HepG2 (cell line): ENCODE results near the gene REM2. TPM values are rescaled to one million over a fixed set of nuclear protein-coding genes. Genes with fewer than 3 reads are reported as not detected.
A peak's percentile ranks its signal among the peaks of the same experiment; 100 is the strongest.

Experiments used
- ARID4A ChIP-seq: sonication (generic); formaldehyde crosslinking; IDR thresholded peaks from 2 replicates; pipeline ENCODE4 v1.5.0; 2020; ENCODE audit warnings: mild to moderate bottlenecking, missing genetic modification reagents, borderline replicate concordance
- ATF7 ChIP-seq, 2 experiments: fragments of 450-650 bp in 1 of 2; sonication (generic) in 1 of 2; formaldehyde crosslinking in 1 of 2; IDR thresholded peaks; 2 replicates each; pipeline versions ENCODE4 v1.4.0 to v1.6.1; 2016 to 2020; ENCODE audit warnings: antibody characterized with exemption in 1 of 2, mild to moderate bottlenecking in 1 of 2, missing genetic modification reagents in 1 of 2
- CHD2 ChIP-seq: IDR thresholded peaks from 2 replicates; pipeline ENCODE4 v1.6.1; 2011; ENCODE audit warnings: low read depth, low read length, improper control_type of control experiment
- FOXP1 ChIP-seq, 2 experiments: fragments of 450-650 bp in 1 of 2; IDR thresholded peaks; 2 replicates each; pipeline ENCODE4 v1.6.1; 2017 to 2018; ENCODE audit warnings: antibody characterized with exemption in 1 of 2
- HDAC2 ChIP-seq: sonication (generic); formaldehyde crosslinking; IDR thresholded peaks from 2 replicates; pipeline ENCODE4 v1.4.0; 2020; ENCODE audit warnings: missing genetic modification reagents
- HES4 ChIP-seq: sonication (generic); formaldehyde crosslinking; IDR thresholded peaks from 2 replicates; pipeline ENCODE4 v1.9.0; 2021; ENCODE audit warnings: mild to moderate bottlenecking, missing genetic modification reagents, borderline replicate concordance
- IKZF1 ChIP-seq: fragments of 450-650 bp; IDR thresholded peaks from 2 replicates; pipeline ENCODE4 v1.7.1; 2016
- NCOA2 ChIP-seq: sonication (generic); formaldehyde crosslinking; IDR thresholded peaks from 2 replicates; pipeline ENCODE4 v1.8.0; 2022; ENCODE audit warnings: inconsistent platforms
- POLR2AphosphoS5 ChIP-seq: IDR thresholded peaks from 2 replicates; pipeline ENCODE4 v1.6.1; 2012; ENCODE audit warnings: low read depth, low read length
- TCF7L2 ChIP-seq: IDR thresholded peaks from 2 replicates; pipeline ENCODE4 v1.6.1; 2011; ENCODE audit warnings: mild to moderate bottlenecking, low read depth, low read length, moderate library complexity
- ZBED4 ChIP-seq: sonication (generic); formaldehyde crosslinking; IDR thresholded peaks from 2 replicates; pipeline ENCODE4 v1.4.0; 2020; ENCODE audit warnings: missing genetic modification reagents, borderline replicate concordance
- ZNF12 ChIP-seq: sonication (generic); formaldehyde crosslinking; IDR thresholded peaks from 2 replicates; pipeline ENCODE4 v1.5.0; 2020; ENCODE audit warnings: missing genetic modification reagents
- ZNF121 ChIP-seq: sonication (generic); formaldehyde crosslinking; IDR thresholded peaks from 2 replicates; pipeline ENCODE4 v1.5.0; 2020; ENCODE audit warnings: mild to moderate bottlenecking, missing genetic modification reagents
- ZNF432 ChIP-seq: sonication (generic); formaldehyde crosslinking; IDR thresholded peaks from 2 replicates; pipeline ENCODE4 v1.5.0; 2020; ENCODE audit warnings: missing genetic modification reagents, mild to moderate bottlenecking, borderline replicate concordance
- ZNF720 ChIP-seq: sonication (generic); formaldehyde crosslinking; IDR thresholded peaks from 2 replicates; pipeline ENCODE4 v1.4.0; 2020; ENCODE audit warnings: missing genetic modification reagents
- ZNF75D ChIP-seq: sonication (generic); formaldehyde crosslinking; IDR thresholded peaks from 2 replicates; pipeline ENCODE4 v1.8.1; 2023; ENCODE audit warnings: missing genetic modification reagents, mild to moderate bottlenecking, borderline replicate concordance
- ZNF784 ChIP-seq: sonication (generic); formaldehyde crosslinking; IDR thresholded peaks from 2 replicates; pipeline ENCODE4 v1.5.1; 2020; ENCODE audit warnings: missing genetic modification reagents, mild to moderate bottlenecking, borderline replicate concordance
- ZNF788 ChIP-seq: sonication (generic); formaldehyde crosslinking; IDR thresholded peaks from 2 replicates; pipeline ENCODE4 v1.5.0; 2020; ENCODE audit warnings: mild to moderate bottlenecking, missing genetic modification reagents, borderline replicate concordance
- polyA plus RNA-seq, 8 experiments: library from polyadenylated mRNA; depleted of rRNA in 3 of 8; stranded (reverse) in 7 of 8; unstranded in 1 of 8; fragments of >200 nt; fragmentation: Illumina TruSeq in 4 of 8; extraction: Trizol in 4 of 8; gene quantifications; 2 replicates each; pipeline versions ENCODE4 v1.2.1 to v1.2.3, GENCODE V29; 2011 to 2016; ENCODE audit warnings: low read depth in 4 of 8, missing spikeins in 1 of 8, mixed read lengths in 1 of 8; ENCODE audit not compliant: insufficient read depth in 1 of 8
- total RNA-seq, 5 experiments: library from RNA; depleted of rRNA; stranded (reverse); fragments of >200 nt; fragmentation: Illumina TruSeq; extraction: Trizol; gene quantifications; 2 replicates each; pipeline ENCODE4 v1.2.3, GENCODE V29; 2016; ENCODE audit warnings: low read depth in 1 of 5
- TF ChIP-seq, protein P1 (sequence below): sonication (generic); formaldehyde crosslinking; IDR thresholded peaks from 2 replicates; pipeline ENCODE4 v1.8.1; 2023; ENCODE audit warnings: missing genetic modification reagents, inconsistent platforms, borderline replicate concordance

REM2 gene
- total and polyA plus RNA-seq, 2 of the 13 experiments (the other 11 are each of a cell fraction or from before 2014, with no cell fraction given): 0.20 TPM; not detected in 1

DNA sequence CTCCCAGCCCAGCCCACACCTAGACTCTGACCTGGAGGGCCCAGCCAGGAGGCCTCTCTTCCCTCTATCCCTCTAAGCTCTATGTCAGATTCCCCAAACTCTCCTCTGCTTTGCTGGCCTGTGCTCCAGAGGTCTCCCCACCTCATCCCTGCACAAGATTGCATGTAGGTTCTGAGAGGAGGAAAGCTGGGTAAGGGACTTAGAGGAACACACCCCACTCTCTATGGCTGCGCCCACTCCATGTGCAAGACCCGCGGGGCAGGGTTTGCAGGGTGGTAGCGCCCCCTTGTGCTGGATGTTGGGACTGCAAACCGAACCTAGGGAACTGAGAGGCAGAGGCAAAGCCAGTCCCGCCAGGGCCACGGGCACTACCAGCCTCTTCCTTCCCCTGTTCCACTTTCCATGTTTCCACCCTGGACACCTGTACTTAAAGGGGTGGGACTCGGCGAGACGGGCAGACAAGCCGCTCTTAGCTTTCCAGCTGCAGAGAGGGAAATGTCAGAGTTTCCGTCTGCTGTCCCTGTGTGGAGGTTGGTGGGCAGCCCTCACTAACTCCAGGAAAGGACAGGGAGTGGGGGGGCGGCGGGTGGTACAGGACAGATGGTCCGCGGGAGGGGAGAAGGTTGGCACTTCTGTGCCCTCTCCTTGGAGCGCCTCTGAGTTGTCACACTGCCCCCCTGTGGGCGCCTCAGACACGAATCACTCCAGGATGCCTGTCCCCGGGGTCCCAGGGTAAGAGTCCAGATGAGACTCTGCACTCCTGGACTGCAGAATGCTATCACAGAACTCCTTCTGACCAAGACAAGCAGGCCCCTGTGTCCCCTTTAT lies 29.9 kb upstream of the REM2 start (continued):
- peak; percentile 58; the same call in 1 of the 2 replicates for TF ChIP-seq HES4 (CRISPR knock-in tag)
- TF ChIP-seq ZNF432 (CRISPR knock-in tag): no peak
- TF ChIP-seq CHD2: no peak
- TF ChIP-seq ZNF121 (CRISPR knock-in tag): peak; percentile 70; the same call in 1 of the 2 replicates
- TF ChIP-seq ZNF788 (CRISPR knock-in tag): peak; percentile 76; the same call in 1 of the 2 replicates
- TF ChIP-seq IKZF1: no peak
- no peak for TF ChIP-seq TCF7L2
- TF ChIP-seq ZBED4 (CRISPR knock-in tag): peak; percentile 89
- peak; percentile 76; the same call in 1 of the 2 replicates for TF ChIP-seq ZNF784 (CRISPR knock-in tag)
- no peak for TF ChIP-seq ZNF75D (CRISPR knock-in tag)
- TF ChIP-seq, protein P1, sequence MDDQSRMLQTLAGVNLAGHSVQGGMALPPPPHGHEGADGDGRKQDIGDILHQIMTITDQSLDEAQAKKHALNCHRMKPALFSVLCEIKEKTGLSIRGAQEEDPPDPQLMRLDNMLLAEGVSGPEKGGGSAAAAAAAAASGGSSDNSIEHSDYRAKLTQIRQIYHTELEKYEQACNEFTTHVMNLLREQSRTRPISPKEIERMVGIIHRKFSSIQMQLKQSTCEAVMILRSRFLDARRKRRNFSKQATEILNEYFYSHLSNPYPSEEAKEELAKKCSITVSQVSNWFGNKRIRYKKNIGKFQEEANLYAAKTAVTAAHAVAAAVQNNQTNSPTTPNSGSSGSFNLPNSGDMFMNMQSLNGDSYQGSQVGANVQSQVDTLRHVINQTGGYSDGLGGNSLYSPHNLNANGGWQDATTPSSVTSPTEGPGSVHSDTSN (CRISPR knock-in tag): no peak
- TF ChIP-seq HDAC2 (CRISPR knock-in tag): peak; percentile 54
- no peak for TF ChIP-seq FOXP1 (IDR thresholded peaks at IDR 0.05)
- TF ChIP-seq FOXP1 (CRISPR knock-in tag; IDR thresholded peaks at IDR 0.05): no peak
- peak; percentile 74 for TF ChIP-seq ARID4A (CRISPR knock-in tag)
- no peak for TF ChIP-seq POLR2AphosphoS5
- TF ChIP-seq ZNF720: no peak
- peak; percentile 48; the same call in 1 of the 2 replicates for TF ChIP-seq NCOA2 (CRISPR knock-in tag)
- no peak for TF ChIP-seq ATF7 (IDR thresholded peaks at IDR 0.05)
- TF ChIP-seq ATF7 (CRISPR knock-in tag; IDR thresholded peaks at IDR 0.05): peak; percentile 89; the same call in 1 of the 2 replicates
- peak; percentile 79 for TF ChIP-seq ZNF12 (CRISPR knock-in tag)
